HPDE6-E6E7 (cell line): ENCODE measurements around the gene TRIP13.
"Not testable (repeated sequence)": the region's sequence is repeated elsewhere in the genome, so short reads cannot be mapped to it uniquely, and the experiment has no call there.

Source experiments
- DNase-seq: peaks from one replicate; pipeline ENCODE4 v3.0.0; 2011; ENCODE audit warnings: missing footprints; ENCODE audit errors: extremely low spot score

The TRIP13 gene

DNA sequence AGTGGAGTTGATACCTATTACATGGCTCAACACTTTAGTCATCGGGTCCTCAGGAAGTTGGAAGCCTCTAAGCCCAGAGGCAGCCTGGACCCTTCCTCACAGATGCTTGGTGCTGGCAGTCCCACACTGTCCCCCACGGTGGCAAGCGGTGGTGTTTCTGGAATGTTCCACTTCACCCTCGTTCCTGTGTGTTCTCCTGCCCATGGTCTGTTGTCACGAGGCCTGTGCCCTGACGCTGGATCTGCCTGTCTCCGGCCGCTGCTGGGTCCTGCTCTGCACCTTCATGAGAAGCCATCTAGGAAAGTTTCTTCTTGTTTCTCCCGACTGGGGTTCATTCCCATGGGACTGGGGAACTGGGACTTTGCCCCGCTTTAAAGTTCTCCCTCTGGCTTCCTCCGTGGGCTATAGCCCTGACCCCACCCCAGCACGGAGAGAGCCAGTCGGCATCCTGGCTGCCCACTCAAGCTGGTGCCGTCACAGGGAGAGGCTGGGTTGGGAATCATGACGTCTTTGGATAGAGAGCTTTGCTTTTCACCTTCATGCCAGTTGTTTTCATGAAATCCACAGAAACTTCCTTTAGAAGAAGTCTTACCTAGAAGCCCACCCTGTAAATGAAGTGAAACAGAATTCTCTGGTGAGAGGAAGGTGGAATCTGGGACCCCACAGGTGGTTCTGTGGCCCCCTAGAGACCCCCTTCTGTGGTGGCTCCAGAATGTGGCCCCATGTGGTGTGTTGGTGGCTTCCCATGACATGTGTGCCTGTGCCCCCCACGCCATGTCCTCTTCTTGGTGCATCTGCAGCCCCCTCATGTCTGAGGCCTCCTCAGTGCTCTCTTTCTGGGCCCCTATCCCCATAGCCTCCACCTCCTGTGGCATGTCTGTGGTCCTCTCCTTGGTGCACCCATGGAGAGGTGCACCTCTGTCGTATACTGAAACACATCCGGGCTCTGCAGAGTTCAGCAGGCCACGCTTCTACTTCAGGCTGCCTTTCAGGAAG lies 43.8 kb downstream of the TRIP13 start:
- no peak for DNase-seq

DNA sequence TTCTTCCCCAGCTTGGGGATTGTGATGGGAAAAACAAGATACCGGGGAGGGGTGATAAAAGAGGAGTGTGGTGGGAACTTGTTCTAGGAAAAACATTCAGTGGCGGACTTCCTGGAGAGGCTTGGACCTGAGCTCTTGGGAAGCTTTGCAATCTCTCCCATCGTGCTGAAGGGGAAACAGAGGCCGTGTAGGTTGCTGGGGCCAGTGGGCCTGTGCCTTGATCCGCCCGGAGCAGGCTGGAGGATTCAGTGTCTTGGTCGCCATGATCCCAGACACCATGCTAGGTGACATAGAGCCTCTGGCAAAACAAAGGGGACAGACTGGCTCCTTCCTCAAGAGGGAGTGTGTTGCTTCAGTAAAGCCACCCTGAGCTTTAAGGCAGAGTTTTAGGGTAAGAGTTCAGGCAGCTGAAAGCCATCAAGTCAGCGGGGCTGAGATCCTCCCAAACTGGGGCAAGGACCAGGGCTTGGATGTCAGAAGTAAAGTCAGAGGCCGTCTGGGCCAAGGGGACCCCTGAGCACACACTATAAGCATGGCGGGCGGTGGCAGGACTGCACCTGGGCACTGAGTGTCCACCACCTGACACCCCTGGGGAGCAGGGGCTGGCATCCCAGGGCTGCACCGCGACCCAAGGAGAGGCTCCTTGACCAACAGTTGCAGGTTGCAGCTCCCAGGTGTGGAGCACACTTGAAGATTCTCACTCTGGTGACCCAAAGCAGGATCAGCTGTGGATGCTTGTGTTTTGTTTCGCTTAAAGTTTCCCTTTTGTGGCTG lies 44.7 kb downstream of the TRIP13 start:
- no peak for DNase-seq

DNA sequence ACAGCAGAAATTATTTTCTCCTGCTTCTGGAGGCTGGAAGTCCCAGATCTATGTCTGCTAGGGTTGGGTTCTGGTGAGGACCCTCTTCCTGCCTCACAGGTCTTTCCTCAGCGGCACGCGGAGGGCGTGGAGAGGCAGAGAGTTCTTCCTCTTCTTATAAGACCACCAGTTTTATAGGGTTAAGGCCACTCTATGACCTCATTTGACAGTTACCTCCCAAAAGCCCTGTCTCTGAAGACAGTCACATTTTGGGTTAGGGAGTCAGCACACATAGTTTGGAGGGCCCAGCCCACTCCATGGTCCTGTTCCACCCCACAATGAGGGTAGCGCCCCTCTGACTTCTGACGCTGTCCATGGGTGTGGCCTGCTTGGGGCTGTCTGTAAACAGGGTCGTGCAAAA lies 46.7 kb downstream of the TRIP13 start:
- no peak for DNase-seq

DNA sequence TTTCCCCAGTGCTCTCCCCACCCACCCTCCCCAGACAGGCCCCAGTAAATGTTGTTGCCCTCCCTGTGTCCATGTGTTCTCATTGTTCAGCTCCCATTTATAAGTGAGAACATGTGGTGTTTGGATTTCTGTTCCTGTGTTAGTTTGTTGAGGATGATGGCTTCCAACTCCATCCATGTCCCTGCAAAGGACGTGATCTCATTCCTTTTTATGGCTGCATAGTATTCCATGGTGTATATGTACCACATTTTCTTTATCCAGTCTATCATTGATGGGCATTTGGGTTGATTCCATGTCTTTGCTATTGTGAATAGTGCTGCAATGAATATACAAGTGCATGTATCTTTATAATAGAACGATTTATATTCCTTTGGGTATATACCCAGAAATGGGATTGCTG lies 48.1 kb downstream of the TRIP13 start:
- DNase-seq, result not testable (repeated sequence)

DNA sequence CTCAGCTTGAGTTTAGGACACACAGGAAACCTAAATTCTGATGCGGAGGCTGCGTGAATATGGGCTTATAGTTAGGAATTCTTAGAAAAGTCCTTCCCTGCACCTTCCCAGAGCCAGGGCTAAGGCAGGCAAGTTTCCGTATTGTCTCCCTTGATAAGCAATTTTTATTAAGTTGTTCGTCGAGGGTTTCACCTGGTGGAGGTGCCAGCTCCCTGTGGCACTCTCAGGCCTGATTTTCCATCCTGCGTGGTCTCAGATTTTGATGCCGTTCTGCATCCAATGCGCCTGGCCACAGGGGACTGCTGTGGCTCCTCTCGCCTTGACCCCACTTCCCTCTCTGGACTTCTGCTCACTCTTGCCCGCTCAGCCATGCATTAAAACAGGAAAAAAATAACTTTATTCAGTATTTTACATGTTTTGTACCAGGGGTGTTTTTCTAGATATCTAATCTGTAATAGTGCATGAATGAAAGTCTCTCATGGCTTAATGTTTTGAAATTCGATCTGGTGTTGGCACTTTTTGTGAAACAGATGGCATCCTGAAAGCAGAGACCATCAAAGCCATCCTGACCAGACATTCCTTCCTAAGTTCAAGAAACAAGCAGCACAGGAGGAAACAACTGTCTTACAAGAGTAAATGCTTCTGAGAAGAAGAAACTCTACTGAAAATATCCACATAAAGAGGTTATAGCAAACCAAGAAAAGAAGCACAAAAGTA lies 50.7 kb downstream of the TRIP13 start:
- no peak for DNase-seq

DNA sequence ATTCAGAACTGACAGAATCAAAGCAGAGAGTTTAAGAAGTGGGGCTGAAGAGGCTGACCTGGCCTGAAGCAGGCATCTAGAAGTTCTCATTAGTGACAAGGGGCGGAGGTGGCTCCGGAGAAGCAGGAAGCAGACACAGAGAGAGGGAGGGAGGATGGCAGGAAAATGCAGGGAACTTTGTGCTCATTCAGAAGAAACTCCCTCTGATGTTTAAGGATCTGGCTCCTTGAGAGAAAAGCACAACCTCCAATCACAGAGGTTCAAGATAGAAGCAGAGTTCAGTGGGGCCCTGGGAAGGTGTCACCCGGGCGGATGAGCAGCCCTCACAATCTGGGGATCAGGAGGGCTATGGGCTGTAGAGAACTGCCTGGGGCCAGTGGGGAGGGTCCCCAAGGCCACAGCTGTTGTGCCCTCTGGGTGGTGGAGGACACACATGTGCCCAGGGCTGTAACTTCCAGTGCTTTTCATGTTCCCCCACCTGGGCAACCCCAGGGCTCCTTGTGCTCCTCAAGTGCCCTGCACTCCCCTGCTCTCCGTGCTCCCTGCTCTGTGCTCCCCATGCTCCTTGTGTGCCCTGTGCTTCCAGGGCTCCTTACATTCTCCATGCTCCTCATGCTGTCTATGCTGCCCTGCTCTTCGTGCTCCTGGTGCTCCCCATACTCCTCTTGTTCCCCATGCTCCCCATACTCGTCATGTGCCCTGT lies 51.4 kb downstream of the TRIP13 start:
- DNase-seq, result no peak

DNA sequence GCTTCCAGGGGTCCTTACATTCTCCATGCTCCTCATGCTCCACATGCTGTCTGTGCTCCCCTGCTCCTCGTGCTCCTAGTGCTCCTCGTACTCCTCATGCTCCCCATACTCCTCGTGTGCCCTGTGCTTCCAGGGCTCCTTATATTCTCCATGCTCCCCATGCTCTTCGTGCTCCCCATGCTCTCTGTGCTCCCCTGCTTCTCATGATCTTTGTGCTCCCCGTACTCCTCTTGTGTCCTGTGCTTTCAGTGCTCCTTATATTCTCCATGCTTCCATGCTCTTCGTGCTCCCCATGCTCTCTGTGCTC lies 51.9 kb downstream of the TRIP13 start:
- no peak for DNase-seq

DNA sequence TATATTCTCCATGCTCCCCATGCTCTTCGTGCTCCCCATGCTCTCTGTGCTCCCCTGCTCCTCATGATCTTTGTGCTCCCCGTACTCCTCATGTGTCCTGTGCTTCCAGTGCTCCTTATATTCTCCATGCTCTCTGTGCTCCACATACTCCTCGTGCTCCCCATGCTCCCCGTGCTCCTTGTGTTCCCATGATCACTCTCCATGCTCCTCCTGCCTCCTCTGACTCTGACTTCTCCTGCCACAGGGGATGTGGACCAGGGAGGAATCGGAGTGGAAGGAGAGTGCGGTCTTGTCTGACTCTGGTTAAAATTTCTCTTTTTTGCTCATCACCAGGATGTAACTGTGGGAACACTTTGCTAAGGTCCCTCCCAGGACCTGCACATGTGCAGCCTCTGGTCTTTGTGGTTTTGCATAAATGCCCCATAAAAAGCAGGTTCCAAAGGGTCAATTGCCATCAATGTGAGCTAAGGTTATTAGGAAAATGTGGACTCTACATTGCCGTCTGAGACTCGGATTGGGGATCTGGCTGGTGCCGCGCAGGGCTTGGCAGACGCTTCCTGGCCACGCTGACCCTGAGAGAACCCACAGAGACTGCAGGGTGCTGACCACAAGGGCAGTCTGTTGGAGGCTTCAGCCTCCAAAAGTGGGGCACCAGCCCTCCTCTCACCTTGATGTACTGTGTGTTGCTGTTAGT lies 52.5 kb downstream of the TRIP13 start:
- DNase-seq, result no peak

DNA sequence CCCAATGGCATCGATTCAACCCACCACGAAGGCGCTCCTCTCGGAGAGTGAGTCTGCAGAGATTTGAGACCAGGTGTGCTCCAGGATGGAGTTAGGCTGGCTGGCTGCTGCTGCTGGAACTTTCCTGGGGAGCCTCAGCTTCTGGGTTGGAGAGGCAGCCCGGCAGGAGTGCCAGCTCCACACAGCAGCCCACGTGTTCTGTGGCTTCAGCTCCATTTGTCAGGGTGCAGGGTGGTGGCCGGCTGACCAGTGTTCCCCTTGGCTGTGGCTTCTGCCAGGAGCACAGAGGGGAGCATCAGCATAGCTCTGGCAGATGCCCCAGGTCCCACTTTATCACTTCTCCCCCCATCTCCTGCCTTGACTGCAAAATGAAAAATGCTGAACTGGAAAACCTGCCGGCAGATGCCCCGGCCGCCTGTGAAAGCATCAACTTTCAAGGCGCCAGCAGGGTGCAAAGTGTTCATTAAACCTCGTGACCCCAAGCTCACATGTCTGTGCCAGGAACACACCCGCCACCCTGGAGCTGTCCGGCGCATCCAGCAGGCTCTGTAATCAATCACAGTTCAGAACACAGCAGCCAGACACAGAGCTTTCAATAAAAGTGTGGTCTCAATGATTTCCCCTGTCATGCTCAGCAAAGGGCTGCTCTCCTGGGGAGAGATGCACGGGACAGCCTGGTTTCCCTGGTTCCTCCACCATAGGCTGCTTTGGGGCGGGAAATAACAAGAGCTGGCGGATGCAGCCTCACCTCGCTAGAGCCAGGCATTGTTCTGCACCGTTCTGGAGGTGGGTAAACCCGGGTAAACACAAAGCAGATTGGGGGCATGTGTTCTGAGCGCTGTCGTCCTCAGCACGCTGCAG lies 53.2 kb downstream of the TRIP13 start:
- DNase-seq, result no peak

DNA sequence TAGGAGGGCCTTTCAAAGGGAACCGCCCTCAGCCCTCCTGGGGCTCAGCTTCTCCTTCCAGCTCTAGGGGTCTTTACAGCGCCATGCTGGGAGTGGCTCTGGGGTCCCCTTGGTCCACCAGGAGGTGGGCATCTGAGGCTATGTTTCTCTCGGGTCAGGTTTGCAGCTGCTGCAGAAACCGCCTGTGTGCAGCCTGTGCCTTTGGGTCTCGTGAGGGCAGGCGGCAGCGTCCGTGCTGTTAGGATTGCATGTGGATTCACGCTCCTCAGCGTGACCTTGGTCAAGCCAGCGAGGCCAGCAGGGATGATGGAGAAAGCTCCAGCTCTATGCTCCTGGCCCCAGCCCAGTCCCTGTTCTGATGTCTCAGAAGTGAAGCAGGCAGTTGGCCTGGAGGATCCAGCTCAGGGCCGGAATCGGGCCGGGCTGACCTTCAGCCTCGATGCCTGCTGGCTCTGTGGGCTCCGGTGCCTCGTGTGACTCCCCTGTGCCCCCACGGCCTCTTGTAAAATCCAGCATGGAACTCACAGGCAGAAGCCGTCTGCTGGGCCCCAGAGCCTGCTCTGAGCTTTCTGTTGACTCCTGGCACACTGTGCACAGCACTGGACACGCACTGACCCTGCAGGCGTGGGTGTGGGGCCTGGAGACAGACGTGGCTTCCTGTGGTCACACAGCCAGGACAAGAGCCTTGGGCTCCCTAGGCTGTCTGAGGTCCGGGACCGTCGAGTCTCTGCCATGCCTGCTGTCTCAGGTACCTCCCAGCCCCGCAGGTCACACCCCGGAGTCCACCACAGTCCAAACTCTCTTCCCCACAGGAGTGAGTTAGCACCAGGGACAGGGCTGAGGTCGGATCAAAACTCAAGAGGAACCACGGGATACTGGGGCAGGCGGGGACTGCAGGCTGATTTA lies 54.3 kb downstream of the TRIP13 start:
- no peak for DNase-seq

DNA sequence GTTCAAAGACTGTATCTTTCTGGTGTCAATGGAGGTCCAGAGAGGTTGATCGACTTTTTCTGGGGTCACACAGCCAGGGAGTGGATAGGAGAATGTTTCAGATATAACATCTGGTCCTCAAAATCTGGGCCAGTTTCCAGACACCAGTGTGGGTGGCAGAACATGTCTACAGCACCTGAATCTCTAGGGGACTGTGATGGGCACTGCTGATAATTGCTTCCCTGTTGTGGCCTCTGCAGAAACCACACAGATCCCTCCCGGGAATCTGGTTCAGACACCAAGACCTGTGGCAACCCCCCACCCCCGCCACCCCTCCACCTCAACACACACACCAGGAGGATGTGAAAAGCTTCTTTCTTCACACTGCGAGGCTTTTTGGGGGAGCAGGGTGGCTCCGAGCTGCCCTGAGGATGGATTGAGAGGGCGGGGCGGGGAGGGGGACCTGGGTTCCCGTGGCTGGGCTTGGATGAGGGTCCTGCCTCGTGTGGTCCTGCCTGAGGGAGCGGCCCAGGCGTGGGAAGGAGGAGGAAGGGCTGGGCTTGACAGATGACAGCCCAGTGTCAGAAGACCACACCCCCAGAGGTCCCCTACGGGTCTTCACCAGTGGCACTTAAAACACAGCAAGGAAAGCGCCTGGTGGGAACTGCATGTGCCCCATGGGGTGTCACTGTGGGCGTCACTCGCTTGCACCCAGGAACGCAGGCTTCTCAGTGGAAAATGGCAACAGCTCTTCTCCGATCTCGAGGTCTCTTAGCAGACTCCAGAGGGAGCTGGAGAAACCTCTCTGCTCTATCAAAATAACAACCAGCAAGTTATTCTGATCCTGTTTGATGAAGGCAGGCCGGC lies 55.2 kb downstream of the TRIP13 start:
- DNase-seq, result no peak

DNA sequence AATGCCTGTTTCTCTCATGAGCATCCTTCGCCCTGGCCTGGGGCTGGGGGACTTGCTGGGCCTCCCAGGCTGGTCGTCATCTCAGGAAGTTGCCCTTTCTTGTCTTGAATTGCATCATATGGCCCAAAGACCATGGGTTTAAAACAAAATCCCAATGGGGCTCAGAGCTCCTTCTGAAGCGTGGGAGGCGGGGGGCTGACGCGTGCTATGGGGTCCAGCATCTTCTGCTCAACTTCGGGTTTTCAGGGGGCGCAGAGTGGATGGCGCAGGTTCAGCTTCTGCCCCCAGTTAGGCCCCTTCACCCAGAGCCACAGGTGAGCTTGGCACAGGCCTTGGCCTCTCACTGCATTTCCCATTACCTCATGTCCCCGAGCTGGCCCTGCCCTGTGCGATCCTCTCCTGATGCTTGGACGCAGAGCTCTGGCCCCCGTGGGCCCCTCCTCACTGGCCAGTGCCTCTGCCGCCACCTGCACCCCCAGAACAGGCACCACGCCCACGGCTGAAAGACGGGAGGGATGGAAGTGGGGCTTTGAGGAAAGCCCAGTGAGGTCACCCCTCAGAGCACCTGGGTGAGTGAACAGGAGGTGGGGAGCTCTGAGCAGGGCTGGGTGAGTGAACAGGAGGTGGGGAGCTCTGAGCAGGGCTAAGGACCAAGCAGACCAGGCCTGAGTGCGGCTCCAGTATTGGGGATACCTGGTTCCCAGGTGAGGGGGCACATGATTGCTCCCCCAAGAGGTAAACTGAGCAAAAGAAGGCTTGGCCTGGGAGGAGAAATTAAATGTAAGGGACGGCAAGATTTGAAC lies 56.0 kb downstream of the TRIP13 start:
- no peak for DNase-seq

DNA sequence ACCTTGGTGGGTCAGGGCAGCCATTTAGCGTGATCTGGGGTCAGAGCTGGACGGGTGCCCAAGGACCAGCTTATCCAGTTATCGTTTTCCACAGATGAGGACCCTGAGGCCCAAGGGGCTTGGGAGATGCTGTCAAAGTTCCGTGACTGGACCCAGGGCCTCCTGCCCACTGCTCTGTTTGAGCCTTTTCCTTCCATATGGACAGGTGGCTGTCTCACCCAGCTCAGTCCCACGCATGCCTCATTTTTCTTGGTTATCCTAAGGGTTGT lies 56.5 kb downstream of the TRIP13 start:
- no peak for DNase-seq

DNA sequence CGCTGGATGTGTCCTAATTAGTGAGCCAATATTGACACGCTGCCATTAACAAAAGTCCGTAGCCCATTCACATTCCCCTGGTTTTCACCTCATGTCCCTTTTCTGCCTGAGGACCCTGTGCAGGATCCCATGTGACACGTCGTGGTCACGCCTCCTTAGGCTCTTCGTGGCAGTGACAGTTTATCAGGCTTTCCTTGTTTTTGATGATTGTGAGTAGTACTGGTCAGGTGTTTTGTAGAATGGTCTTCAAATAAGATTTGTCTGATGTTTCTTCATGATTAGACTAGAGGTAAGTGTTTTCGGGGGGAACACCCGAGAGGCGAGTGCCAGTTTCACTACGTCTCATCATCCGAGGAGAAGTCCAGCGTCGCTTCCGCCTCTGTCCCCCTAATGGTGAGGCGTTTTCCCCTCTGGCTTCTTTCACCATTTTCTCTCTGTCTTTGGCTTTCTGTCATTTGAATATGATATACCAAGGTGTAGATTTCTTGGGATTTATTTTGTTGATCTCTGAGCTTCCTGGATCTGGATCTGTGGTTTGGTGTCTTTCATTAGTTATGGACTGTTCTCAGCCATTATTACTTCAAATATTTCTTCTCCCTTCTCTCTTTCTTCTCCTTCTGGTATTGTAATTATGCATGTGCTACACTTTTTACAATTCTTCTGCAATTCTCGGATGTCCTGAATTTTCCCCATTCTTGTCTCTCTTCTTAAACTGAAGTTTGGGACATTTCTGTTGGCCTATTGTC lies 57.3 kb downstream of the TRIP13 start:
- no peak for DNase-seq

DNA sequence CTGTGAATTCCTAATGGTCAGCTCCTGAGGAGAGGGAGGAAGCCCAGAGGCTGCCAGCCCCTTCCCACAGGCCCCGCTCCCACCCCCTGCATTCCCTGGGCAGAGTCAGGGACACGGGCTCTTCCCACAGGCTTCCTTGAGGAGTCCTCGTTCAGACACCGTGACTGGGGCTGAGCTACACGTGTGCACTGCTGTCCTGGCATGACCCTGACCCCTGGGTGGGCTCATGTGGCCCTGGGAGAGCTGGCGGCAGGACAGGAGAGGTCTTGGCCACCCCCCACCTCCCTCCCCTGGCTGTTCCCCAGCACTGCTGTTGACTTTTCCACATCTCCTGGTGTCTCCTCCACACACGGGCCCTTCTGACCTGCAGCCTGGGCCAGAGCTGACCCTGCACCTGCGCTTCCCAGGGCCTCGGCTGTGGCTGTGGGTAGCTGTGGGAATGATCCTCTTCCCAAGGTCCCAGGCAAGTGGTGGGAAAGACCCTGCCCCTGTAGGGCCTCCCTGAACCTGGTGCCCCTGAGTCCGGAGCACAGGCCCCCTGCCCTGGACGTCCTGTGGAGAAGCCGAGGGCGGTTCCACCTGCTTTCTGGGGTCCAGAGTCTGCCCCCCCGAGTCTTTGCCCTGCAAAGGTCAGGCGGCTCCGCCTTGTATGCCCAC lies 59.4 kb downstream of the TRIP13 start:
- no peak for DNase-seq

DNA sequence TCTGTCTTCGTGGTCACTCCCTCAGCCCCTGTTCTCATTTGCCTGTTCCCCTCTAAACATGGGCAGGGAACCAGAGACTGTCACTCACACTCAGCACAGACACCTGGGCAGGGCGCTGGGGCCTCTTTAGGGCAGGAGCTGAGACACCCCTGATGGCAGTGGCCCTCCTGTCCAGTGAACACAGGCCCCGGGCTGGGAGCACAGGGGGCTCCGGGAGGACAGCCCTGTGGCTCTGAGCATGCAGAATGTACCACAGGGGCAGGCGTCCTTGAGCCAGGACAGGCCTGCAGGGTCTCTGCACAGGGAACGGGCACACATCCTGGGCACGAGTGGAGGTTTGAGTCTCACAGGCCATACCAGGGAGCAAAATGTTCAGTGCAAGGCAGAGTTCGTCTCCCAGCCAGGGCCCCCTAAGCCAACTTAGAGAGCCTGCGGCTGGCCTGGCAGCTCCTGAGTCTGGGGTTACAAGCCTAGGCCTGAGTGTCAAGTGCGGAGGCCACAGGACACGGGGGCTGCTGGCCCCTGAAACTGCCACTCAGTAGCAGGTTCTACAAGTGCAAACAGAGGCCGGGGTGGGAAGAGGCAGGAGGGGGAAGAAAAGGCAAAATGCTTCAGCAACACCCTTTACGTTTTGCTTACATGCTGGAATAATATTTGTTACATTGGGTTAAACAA lies 60.0 kb downstream of the TRIP13 start:
- no peak for DNase-seq
